ENCODE data around the gene SETD4.

Gene SETD4

DNA sequence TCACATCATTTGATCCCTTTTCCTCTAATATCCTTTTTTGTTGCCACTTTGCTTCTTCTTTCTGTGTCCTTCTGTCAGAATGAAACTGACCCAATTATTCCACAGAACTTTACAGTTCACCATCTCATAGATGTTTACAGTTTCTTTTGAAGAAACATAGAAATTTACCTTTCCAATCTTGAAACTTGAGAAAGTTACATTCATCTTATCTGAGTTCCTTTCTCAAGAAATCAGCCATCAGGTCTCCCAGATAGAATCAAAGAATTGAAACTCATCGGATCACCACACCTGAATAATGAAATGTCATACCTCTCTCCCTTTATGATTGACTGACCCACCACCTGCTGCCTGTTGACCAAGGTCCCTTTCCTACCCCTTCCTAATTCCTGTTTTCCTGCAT, 33.2 kb upstream of the SETD4 start:
- no peaks in the 10 kb centered on the region for H4K20me1 ChIP-seq (ENCODE audit: insufficient read depth, low read length)
- H3K36me3 ChIP-seq (replicated peaks; ENCODE audit: low read depth, low read length): no peaks in the 10 kb centered on the region
- H3K4me1 ChIP-seq (ENCODE audit: low read length): peaks cover 2% of the 10 kb centered on the region
- H3K9ac ChIP-seq (ENCODE audit: low read length): no peak overlapping the region
- TF ChIP-seq, protein P1, sequence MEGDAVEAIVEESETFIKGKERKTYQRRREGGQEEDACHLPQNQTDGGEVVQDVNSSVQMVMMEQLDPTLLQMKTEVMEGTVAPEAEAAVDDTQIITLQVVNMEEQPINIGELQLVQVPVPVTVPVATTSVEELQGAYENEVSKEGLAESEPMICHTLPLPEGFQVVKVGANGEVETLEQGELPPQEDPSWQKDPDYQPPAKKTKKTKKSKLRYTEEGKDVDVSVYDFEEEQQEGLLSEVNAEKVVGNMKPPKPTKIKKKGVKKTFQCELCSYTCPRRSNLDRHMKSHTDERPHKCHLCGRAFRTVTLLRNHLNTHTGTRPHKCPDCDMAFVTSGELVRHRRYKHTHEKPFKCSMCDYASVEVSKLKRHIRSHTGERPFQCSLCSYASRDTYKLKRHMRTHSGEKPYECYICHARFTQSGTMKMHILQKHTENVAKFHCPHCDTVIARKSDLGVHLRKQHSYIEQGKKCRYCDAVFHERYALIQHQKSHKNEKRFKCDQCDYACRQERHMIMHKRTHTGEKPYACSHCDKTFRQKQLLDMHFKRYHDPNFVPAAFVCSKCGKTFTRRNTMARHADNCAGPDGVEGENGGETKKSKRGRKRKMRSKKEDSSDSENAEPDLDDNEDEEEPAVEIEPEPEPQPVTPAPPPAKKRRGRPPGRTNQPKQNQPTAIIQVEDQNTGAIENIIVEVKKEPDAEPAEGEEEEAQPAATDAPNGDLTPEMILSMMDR (IDR thresholded peaks at IDR 0.05; ENCODE audit: low read depth, low read length): no peak
- no peak for TF ChIP-seq EZH2phosphoT487 (IDR thresholded peaks at IDR 0.05; ENCODE audit: low read depth)
- H3K4me2 ChIP-seq (ENCODE audit: low read length): no peak overlapping the region
- no peaks in the 10 kb centered on the region for H3K79me2 ChIP-seq (ENCODE audit: low read length)
- H3K9me3 ChIP-seq (ENCODE audit: insufficient read depth, low read length): peaks cover 9% of the 10 kb centered on the region; the same call in 1 of the 2 replicates
- no peak overlapping the region for H3K4me3 ChIP-seq (ENCODE audit: low read length)
- no peaks in the 10 kb centered on the region for H3K27me3 ChIP-seq (ENCODE audit: low read depth, low read length)
- no peak overlapping the region for H2AFZ ChIP-seq (ENCODE audit: low read depth, low read length)
- H3K27ac ChIP-seq (ENCODE audit: low read length): no peak overlapping the region

DNA sequence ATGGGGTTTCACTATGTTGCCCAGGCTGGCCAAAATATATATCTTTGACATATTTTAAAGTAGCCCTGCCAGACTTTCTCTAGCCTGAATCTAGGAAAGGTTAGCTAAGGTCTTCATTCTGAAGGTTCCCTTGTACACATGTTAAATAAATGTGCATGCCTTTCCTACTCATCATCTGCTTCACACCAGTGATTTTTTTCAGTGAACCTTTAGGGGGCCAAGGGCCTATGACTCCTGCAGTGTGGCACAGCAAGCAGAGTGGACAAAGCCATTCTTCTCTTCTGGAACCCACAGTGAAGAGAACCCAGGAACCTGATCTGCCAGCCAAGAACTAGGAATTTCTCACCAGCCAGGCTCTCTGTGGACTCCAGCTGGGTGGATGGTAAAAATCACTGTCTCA, 32.4 kb upstream of the SETD4 start:
- TF ChIP-seq, protein P1 (IDR thresholded peaks at IDR 0.05; ENCODE audit: low read depth, low read length): no peak
- no peak for TF ChIP-seq EZH2phosphoT487 (IDR thresholded peaks at IDR 0.05; ENCODE audit: low read depth)
- H3K4me2 ChIP-seq (ENCODE audit: low read length): no peak overlapping the region
- H4K20me1 ChIP-seq (ENCODE audit: insufficient read depth, low read length): no peaks in the 10 kb centered on the region
- H3K9ac ChIP-seq (ENCODE audit: low read length): no peak overlapping the region
- no peak overlapping the region for H3K27ac ChIP-seq (ENCODE audit: low read length)
- no peak overlapping the region for H2AFZ ChIP-seq (ENCODE audit: low read depth, low read length)
- no peaks in the 10 kb centered on the region for H3K79me2 ChIP-seq (ENCODE audit: low read length)
- no peak overlapping the region for H3K4me3 ChIP-seq (ENCODE audit: low read length)
- H3K9me3 ChIP-seq (ENCODE audit: insufficient read depth, low read length): peaks cover 9% of the 10 kb centered on the region; the same call in 1 of the 2 replicates
- no peaks in the 10 kb centered on the region for H3K36me3 ChIP-seq (replicated peaks; ENCODE audit: low read depth, low read length)
- no peaks in the 10 kb centered on the region; the same call in 1 of the 2 replicates for H3K4me1 ChIP-seq (ENCODE audit: low read length)
- no peaks in the 10 kb centered on the region for H3K27me3 ChIP-seq (ENCODE audit: low read depth, low read length)

DNA sequence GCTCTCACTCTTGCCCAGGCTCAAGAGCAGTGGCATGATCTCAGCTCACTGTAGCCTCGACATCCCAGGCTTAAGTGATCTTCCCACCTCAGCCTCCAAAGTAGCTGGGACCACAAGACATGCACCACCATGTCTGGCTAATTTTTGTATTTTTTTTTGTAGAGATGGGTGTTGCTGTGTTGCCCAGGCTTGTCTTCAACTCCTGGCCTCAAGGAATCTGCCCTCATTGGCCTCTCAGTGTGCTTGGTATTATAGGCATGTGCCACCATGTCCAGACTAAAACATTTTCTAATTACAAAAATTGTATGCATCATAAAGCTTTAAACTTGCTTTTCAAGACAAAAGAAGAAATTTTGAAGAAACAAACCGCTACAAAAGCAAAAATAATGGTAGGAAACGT, 29.6 kb upstream of the SETD4 start:
- no peak overlapping the region for H3K27ac ChIP-seq (ENCODE audit: low read length)
- no peak overlapping the region for H3K4me3 ChIP-seq (ENCODE audit: low read length)
- no peaks in the 10 kb centered on the region for H3K36me3 ChIP-seq (replicated peaks; ENCODE audit: low read depth, low read length)
- peaks cover 9% of the 10 kb centered on the region; the same call in 1 of the 2 replicates for H3K9me3 ChIP-seq (ENCODE audit: insufficient read depth, low read length)
- no peak for TF ChIP-seq EZH2phosphoT487 (IDR thresholded peaks at IDR 0.05; ENCODE audit: low read depth)
- TF ChIP-seq, protein P1 (IDR thresholded peaks at IDR 0.05; ENCODE audit: low read depth, low read length): no peak
- no peak overlapping the region for H3K4me2 ChIP-seq (ENCODE audit: low read length)
- no peaks in the 10 kb centered on the region for H3K27me3 ChIP-seq (ENCODE audit: low read depth, low read length)
- H3K79me2 ChIP-seq (ENCODE audit: low read length): no peaks in the 10 kb centered on the region
- H3K9ac ChIP-seq (ENCODE audit: low read length): no peak overlapping the region
- H3K4me1 ChIP-seq (ENCODE audit: low read length): no peaks in the 10 kb centered on the region
- no peaks in the 10 kb centered on the region for H4K20me1 ChIP-seq (ENCODE audit: insufficient read depth, low read length)
- no peak overlapping the region for H2AFZ ChIP-seq (ENCODE audit: low read depth, low read length)

DNA sequence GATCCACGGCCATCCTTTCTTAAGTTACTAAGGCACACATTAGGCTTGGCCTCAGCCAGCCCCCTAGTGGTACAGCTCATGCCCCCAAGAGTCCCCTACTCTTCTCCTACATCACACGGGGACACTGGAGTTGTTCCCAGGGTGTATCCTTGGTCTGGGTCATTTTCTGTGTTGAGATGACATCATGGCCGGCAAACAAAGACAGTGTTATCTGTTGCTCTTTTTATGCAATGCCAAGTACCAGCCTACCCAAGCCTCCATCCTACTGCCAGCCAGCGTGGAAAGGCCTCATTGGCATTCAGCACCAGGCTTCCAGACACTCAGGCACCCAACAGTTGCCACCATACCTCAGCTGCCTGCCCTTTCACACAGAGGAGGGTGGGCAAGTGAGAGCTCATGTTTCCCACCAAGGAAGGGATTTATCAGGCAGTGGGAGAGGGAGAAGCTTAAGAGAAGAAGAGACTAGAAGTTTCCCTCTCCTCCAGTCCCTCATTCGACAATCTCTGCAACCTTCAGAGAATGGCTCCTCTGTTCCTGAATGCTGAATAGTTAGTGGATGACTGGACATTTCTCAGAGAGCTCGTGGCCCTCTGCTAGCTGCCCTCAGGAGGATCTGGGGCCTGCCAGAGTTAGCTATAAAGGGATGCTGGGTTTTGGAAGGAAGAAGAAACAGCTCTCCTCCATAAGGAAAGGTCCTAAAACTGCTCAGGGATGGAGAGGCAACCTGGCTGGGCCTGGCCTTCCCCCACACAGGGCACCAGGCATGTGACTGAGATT, 27.2 kb upstream of the SETD4 start:
- Histone ChIP-seq H3K27ac (ENCODE audit: low read length) (no peak overlapping the region), H3K36me3 (replicated peaks; ENCODE audit: low read depth, low read length) (no peaks in the 10 kb centered on the region), H2AFZ (ENCODE audit: low read depth, low read length) (no peak overlapping the region)

More for the DNA sequence above, 27.2 kb upstream of the SETD4 start:
- H3K4me2 ChIP-seq (ENCODE audit: low read length): no peak overlapping the region
- H3K4me1 ChIP-seq (ENCODE audit: low read length): no peaks in the 10 kb centered on the region
- no peak overlapping the region for H3K9ac ChIP-seq (ENCODE audit: low read length)
- H3K9me3 ChIP-seq (ENCODE audit: insufficient read depth, low read length): no peaks in the 10 kb centered on the region
- H3K4me3 ChIP-seq (ENCODE audit: low read length): no peak overlapping the region
- no peaks in the 10 kb centered on the region for H3K27me3 ChIP-seq (ENCODE audit: low read depth, low read length)
- no peak for TF ChIP-seq EZH2phosphoT487 (IDR thresholded peaks at IDR 0.05; ENCODE audit: low read depth)
- TF ChIP-seq, protein P1 (IDR thresholded peaks at IDR 0.05; ENCODE audit: low read depth, low read length): no peak
- no peaks in the 10 kb centered on the region for H4K20me1 ChIP-seq (ENCODE audit: insufficient read depth, low read length)
- no peaks in the 10 kb centered on the region for H3K79me2 ChIP-seq (ENCODE audit: low read length)
